Left forelimb (tissue), 1 donor: ENCODE results near the gene CFAP46.
"Not testable (repeated sequence)": the region's sequence is repeated elsewhere in the genome, so short reads cannot be mapped to it uniquely, and the experiment has no call there.

Experiments used
- DNase-seq: peaks from one replicate; pipeline ENCODE4 v3.0.0-alpha.2; 2018; ENCODE audit warnings: low spot score

Gene CFAP46

GRCh38 chr10:132944510-132944909 is 2.1 kb upstream of the CFAP46 start:
- DNase-seq = no peak

GRCh38 chr10:132943791-132944404 is 1.5 kb upstream of the CFAP46 start:
- DNase-seq = no peak

DNA sequence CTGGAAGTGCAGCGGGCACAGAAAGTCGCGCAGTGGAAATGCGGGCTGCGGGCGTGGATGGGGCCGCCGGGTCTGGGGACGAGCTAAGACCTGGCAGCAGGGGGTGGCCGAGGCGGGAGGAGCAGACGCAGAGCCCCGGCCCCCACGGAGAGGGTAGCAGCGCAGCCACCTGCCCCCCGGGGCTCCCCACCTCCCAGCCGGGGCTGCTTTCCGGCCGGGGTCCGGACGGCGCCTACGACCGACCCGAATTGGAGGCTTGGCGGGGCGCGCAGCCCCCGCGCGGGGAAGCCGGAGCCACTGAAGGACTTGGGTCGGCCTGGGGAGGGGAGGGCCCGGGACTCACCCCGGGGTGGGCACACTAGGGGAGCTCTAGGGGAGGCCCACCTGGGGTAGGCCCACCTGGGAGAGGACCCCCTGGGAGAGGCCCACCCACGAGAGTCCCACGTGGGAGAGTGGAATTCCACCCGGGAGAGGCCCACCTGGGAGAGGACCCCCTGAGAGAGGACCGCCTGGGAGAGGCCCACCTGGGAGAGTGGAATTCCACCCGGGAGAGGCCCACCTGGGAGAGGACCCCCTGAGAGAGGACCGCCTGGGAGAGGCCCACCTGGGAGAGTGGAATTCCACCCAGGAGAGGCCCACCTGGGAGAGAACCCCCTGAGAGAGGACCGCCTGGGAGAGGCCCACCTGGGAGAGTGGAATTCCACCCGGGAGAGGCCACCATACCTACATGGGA is 854 bp upstream of the CFAP46 start:
- no peak for DNase-seq

DNA sequence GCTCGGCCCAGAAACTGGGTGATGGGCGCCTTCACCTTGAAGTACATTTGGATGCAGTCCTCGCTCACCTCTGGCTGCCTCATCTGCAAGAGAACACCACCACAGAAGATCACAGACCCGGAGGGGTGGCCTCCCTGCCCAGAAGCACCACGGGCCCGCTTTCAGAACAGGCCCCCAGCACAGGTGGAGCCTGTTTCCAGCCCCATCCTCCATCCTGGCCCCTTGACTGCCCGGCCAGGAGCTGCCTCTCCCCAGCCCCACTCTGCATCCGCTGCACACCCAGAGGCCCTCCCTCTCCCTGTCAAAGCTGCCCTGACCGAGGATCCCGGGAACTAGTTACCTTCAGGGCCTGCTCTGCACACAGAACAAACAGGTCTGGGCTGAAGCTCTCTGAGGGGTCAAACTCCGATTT is 724 bp downstream of the CFAP46 start:
- no peak for DNase-seq

DNA sequence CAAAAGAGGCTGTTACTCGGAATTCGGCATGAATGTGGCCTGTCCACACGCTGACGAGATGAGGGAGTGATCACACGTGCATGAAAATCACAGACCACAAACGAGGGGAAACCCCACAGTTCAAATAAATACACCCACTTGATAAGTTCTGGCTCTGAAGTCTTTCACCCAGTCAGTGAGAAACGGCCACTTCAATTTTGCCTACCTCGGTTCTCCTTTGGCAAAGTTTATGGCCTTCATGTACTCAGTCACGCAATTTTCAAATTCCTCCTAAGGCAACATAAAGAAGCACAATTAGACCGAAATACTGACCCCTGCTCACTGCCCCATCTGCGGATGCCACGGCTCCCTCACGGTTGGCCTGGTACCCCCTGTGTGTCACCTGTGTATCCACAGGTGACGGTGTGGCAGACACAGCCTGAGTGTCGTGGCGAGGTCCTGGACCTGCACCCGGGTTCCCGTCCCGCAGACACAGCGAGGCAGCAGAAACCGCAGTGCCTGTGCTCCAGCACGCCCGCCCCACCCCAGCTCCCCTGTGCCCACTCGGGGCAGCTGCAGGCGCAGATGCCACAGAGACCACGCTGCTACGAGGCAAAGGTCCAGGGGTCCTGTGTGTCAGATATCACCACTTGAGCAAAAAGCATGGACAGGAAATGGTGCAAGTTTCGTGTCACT is 1.4 kb downstream of the CFAP46 start:
- DNase-seq = no peak

GRCh38 chr10:132939957-132940790 is 2.2 kb downstream of the CFAP46 start:
- DNase-seq = no peak

- no peak for DNase-seq
Observed at GRCh38 chr10:132939378-132939955, 2.9 kb downstream of the CFAP46 start.

DNA sequence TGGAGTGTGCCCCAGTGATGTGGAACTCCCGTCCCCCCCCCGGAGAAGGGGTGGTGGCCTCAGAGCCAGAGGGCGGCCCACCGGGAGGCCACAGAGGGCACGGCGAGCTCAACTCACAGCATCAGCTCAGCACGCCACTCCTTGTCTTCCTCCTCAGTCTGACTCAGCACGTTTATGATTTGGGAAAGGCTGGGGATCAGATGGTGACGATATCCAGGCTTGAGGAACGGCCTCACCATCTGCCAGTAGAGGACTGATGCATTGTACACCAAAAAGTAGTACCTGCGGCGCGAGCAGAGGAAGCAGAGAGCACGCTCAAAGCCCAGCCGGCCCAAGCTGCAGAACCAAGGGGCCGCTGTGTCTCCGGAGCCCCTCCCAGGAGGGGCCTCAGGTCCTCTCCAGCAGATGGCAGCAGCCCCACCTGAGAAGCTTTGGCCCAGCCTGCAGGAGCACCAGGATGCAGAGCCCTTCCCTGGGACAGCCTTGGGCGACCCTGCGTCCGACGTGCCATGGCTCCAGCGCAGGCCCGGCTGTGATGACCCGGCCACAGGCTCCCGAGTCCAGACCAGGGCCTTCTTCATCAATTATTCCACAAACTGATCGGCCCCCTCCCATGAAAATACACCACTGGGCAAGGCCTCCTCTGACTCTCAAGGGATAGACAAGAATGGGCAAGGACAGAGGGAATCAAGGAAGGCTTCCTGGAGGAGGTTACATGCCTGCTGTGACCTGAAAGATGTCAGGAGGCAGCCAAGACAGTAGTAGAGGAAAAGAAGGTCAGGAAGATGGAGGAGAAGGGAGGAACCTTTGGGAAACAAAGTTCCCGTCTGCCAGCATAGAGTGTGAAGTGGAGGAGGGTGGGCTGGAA is 3.7 kb downstream of the CFAP46 start:
- no peak for DNase-seq

DNA sequence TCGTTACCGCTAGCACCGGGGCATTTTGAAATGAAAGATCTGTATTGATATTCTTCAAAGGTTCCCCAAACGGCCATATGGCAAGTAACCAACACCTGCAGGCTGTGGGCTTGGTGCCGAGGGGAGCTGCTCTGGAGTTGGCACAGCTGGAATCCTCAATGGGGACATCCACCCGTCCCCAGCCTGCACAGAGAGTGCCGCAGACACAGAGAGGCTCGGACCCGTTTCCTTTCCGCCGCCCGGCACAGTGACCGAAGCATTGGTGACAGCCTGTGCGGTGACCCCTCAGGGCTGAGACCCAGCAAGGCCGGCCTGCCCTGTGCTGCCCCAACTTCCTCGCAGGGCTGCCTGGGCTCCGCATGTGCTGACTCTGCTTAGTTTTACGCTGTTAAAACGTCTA is 4.5 kb downstream of the CFAP46 start:
- no peak for DNase-seq

- DNase-seq = no peak
Observed at GRCh38 chr10:132934953-132935352, 7.4 kb downstream of the CFAP46 start.

GRCh38 chr10:132933308-132934042 is 8.9 kb downstream of the CFAP46 start:
- DNase-seq = no peak

DNA sequence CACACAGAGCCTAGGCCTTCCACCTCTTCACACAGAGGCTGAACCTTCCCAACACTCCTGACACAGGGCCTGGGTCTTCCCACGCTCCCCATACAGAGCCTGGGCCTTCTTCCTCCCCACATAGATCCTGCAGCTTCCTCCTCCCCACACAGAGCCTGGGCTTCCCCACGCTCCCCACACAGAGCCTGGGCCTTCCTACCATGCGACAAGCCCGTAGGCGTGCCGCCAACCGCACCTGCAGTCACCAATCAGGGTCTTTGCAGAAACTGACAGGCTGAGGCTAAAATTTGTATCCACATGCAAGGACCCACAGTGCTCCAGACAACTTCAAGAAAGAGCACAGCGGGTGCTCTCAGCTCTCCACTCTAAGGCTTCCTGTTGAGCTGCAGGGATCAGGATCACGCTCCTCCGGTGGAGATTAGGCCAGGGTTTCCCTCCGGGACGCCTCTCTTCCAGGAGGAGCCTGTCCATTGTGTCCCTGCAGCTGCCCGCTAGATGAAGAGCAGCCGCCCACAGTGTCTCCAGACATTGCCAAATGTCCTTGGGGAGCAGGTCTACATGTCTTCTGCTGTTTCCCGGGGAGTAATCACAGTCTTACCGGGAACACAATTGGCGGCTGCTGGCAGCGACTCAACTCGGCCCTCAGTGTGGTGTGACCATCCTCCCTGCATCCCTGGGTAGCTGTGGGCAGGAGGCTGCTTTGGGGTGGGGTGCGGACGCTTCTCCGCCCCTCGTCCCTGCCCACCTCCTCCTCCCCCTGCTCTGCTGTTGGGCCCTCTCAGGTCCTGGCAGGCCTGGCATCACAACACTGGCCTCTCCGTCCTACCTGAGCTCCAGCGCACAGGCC is 9.7 kb downstream of the CFAP46 start:
- DNase-seq = no peak

DNA sequence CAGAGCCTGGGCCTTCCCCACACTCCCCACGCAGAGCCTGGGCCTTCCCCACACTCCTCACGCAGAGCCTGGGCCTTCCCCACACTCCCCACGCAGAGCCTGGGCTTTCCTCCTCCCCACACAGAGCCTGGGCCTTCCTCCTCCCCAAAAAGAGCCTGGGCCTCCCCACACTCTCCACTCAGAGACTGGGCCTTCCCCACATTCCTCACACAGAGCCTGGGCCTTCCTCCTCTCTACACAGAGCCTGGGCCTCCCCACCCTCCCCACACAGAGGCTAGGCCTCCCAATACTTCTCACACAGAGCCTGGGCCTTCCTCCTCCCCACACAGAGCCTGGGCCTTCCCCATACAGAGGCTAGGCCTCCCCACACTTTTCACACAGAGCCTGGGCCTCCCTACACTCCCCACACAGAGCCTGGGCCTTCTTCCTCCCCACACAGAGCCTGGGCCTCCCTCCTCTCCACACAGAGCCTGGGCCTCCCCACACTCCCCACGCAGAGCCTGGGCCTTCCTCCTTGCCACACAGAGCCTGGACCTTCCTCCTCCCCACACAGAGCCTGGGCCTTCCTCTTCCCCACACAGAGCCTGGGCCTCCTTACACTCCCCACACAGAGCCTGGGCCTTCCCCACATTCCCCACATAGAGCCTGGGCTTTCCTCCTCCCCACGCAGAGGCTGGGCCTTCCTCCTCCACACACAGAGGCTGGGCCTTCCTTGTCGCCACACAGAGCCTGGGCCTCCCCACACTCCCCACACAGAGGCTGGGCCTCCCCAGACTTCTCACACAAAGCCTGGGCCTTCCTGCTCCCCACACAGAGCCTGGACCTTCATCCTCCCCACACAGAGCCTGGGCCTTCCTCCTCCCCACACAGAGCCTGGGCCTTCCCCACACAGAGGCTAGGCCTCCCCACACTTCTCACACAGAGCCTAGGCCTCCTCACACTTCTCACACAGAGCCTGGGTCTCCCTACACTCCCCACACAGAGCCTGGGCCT is 10.8 kb downstream of the CFAP46 start:
- DNase-seq = not testable (repeated sequence)

DNA sequence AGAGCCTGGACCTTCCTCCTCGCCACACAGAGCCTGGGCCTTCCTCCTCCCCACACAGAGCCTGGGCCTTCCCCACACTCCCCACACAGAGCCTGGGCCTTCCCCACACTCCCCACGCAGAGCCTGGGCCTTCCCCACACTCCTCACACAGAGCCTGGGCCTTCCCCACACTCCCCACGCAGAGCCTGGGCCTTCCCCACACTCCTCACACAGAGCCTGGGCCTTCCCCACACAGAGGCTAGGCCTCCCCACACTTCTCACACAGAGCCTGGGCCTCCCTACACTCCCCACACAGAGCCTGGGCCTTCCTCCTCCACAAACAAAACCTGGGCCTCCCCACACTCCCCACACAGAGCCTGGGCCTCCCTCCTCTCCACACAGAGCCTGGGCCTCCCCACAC is 11.7 kb downstream of the CFAP46 start:
- DNase-seq = not testable (repeated sequence)

DNA sequence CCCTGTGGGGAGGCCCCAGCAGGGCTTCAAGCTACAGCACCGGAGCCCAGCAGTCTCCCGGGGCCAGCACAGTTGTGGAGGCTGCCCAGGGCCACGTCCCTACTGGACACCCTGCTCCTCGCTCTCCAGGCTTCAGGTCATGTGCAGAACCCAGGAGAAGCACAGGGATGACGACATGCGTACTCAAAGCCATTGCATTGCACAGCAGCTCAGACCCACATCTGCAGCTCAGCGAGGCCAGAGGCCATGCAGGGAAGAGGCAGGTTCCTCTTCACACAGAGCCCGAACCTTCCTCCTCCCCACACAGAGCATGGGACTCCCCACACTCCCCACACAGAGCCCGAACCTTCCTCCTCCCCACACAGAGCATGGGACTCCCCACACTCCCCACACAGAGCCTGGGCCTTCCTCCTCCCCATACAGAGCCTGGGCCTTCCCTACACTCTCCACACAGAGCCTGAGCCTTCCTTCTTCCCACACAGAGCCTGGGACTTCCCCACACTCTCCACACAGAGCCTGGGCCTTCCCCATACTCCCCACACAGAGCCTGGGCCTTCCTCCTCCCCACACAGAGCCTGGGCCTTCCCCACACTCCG is 12.3 kb downstream of the CFAP46 start:
- no peak for DNase-seq

DNA sequence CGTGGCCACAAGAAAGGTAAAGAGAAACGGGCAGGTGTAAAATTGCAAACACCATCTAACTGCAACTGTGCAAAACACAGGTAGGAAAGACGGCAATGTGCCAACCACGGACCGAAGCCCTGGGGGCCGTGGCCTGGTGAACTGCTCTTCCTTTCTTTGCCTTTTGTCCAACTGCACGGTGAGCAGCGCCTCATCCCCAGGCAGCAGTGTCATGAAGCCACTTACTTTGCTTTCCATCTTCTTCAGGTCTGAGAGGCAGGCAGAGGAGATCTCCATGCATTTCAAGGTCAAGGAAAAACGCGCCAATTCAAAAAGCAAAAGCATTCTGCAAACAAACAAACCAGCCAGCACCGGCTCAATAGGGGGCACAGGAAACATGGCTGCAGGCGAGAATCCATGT is 12.9 kb downstream of the CFAP46 start:
- no peak for DNase-seq

DNA sequence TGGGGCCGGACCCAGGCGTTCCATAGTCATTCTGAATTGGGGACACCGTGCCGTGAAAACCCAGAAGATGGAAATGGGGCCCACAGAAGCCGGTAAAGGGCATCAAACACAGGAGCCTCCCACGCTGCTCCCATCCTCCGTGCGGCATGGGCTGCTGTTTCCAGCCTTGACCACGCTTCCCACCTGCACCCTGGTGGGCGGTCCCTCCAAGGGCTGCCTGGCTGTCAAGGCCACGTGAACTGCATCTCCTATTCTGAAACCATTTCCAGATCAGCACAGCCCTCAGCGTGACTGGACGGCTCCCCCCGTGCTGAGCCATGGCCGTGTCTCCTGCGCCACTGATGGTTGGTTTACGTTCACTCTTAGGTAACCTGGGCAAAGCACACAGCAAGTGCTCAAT is 14.1 kb downstream of the CFAP46 start:
- no peak for DNase-seq

GRCh38 chr10:132927824-132928223 is 14.5 kb downstream of the CFAP46 start:
- DNase-seq = no peak
